Liver (tissue), 3 donors: ENCODE data around the gene ARHGAP23.

ENCODE experiments used
- CTCF ChIP-seq: fragments of 150-350 bp; IDR thresholded peaks from 2 replicates; pipeline ENCODE4 v1.5.1; 2017; ENCODE audit warnings: improper control_type of control experiment, low read depth, low read length; ENCODE audit not compliant: missing input control
- EGR1 ChIP-seq, 2 donors: IDR thresholded peaks; 2 replicates each; pipeline ENCODE4 v1.6.1; 2016 to 2018; ENCODE audit warnings: antibody characterized with exemption in 2 of 2, low read depth in 2 of 2
- FOXA1 ChIP-seq: IDR thresholded peaks from 2 replicates; pipeline ENCODE4 v1.6.1; 2016; ENCODE audit warnings: antibody characterized with exemption
- GABPA ChIP-seq, 2 donors: IDR thresholded peaks in 1 of 2; conservative IDR thresholded peaks in 1 of 2; 2 replicates each; pipeline ENCODE4 v1.6.1; 2016; ENCODE audit warnings: antibody characterized with exemption in 2 of 2, mild to moderate bottlenecking in 1 of 2, moderate library complexity in 1 of 2
- HNF4G ChIP-seq: IDR thresholded peaks from 2 replicates; pipeline ENCODE4 v1.6.1; 2016; ENCODE audit warnings: antibody characterized with exemption
- JUND ChIP-seq, 2 donors: IDR thresholded peaks; 2 replicates each; pipeline ENCODE4 v1.6.1; 2016; ENCODE audit warnings: antibody characterized with exemption in 2 of 2
- NR2F2 ChIP-seq: IDR thresholded peaks from 2 replicates; pipeline ENCODE4 v1.6.1; 2016; ENCODE audit warnings: antibody characterized with exemption
- REST ChIP-seq: IDR thresholded peaks from 2 replicates; pipeline ENCODE4 v1.6.1; 2016; ENCODE audit warnings: antibody characterized with exemption, mild to moderate bottlenecking
- SP1 ChIP-seq: IDR thresholded peaks from 2 replicates; pipeline ENCODE4 v1.6.1; 2018; ENCODE audit warnings: antibody characterized with exemption, mild to moderate bottlenecking
- TAF1 ChIP-seq: conservative IDR thresholded peaks from 2 replicates; pipeline ENCODE4 v1.6.1; 2016; ENCODE audit warnings: antibody characterized with exemption, mild to moderate bottlenecking
- YY1 ChIP-seq: IDR thresholded peaks from 2 replicates; pipeline ENCODE4 v1.6.1; 2016; ENCODE audit warnings: antibody characterized with exemption, mild to moderate bottlenecking
- TF ChIP-seq, protein P1 (sequence below): IDR thresholded peaks from 2 replicates; pipeline ENCODE4 v1.6.1; 2016; ENCODE audit warnings: antibody characterized with exemption
- donor health status: healthy.
- donor health status: healthy.

DNA sequence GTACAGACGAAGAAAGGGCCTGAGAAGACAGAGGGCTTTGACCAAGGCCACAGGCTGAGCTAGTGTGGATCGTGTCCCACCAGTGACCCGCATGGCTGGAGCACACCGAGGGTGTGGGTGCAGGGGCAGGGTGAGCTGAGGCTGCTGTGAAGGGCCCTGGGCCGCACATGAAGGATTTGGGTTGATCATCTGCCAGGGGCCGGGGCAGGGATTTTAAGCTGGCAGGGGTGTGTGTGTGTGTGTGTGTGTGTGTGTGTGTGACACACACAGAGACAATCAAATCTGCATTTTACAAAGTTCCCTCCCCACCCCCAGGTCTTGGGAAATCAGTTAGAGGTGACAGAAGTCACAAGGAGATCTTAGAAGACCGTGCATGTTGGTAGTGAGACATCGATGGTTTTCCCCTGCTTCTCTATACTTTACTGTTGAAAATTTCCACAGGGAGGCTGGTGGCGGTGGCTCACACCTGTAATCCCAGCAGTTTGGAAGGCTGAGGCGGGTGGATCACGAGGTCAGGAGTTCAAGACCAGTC lies 112.3 kb downstream of the ARHGAP23 start:
- TF ChIP-seq CTCF (no peak), EGR1 (IDR thresholded peaks at IDR 0.05; ENCODE audit: low read depth in 2 of 2) (no peak), REST (no peak), JUND (IDR thresholded peaks at IDR 0.05) (no peak), FOXA1 (no peak), SP1 (no peak), GABPA (IDR thresholded peaks at IDR 0.05 in 1 of 2, conservative IDR thresholded peaks at IDR 0.05 in 1 of 2) (no peak), NR2F2 (no peak), TAF1 (no peak), YY1 (no peak), HNF4G (no peak)
- TF ChIP-seq, protein P1, sequence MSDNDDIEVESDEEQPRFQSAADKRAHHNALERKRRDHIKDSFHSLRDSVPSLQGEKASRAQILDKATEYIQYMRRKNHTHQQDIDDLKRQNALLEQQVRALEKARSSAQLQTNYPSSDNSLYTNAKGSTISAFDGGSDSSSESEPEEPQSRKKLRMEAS, result no peak
